WTC11 (cell line): ENCODE measurements around the gene ZNF35.

Source experiments
- E2F4 ChIP-seq: sonication (generic); formaldehyde crosslinking; IDR thresholded peaks from 2 replicates; pipeline ENCODE4 v1.8.1; 2022; ENCODE audit warnings: low read depth, mild to moderate bottlenecking, moderate library complexity, missing genetic modification reagents, borderline replicate concordance
- JAZF1 ChIP-seq: fragments of 250-450 bp; sonication (Bioruptor Pico); IDR thresholded peaks from 2 replicates; pipeline ENCODE4 v1.9.0; 2021; ENCODE audit warnings: moderate library complexity, mild to moderate bottlenecking, inconsistent platforms
- MAX ChIP-seq: sonication (generic); formaldehyde crosslinking; IDR thresholded peaks from 2 replicates; pipeline ENCODE4 v1.8.0; 2022; ENCODE audit warnings: mild to moderate bottlenecking, missing genetic modification reagents
- NR1H2 ChIP-seq: sonication (generic); formaldehyde crosslinking; IDR thresholded peaks from 2 replicates; pipeline ENCODE4 v1.9.0; 2021; ENCODE audit warnings: mild to moderate bottlenecking, moderate library complexity, missing genetic modification reagents
- TF ChIP-seq, protein P1 (sequence below): fragments of 200-600 bp; IDR thresholded peaks from 2 replicates; pipeline ENCODE4 v1.8.0; 2022; ENCODE audit warnings: antibody characterized with exemption

- TF ChIP-seq, protein P1, sequence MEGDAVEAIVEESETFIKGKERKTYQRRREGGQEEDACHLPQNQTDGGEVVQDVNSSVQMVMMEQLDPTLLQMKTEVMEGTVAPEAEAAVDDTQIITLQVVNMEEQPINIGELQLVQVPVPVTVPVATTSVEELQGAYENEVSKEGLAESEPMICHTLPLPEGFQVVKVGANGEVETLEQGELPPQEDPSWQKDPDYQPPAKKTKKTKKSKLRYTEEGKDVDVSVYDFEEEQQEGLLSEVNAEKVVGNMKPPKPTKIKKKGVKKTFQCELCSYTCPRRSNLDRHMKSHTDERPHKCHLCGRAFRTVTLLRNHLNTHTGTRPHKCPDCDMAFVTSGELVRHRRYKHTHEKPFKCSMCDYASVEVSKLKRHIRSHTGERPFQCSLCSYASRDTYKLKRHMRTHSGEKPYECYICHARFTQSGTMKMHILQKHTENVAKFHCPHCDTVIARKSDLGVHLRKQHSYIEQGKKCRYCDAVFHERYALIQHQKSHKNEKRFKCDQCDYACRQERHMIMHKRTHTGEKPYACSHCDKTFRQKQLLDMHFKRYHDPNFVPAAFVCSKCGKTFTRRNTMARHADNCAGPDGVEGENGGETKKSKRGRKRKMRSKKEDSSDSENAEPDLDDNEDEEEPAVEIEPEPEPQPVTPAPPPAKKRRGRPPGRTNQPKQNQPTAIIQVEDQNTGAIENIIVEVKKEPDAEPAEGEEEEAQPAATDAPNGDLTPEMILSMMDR, result no peak
- TF ChIP-seq JAZF1 (CRISPR knock-in tag) (no peak), MAX (CRISPR knock-in tag) (no peak), E2F4 (no peak), NR1H2 (CRISPR knock-in tag) (no peak)
These were observed 16.3 kb upstream of the ZNF35 start for GRCh38 chr3:44632193-44632592.
